ENCODE data around the gene C1orf185. TPM values are rescaled to one million over a fixed set of nuclear protein-coding genes. Genes with fewer than 3 reads are reported as not detected.

Gene C1orf185
- total RNA-seq, 1 experiment from 2014 or later = not detected

Other genes with a start within 250 kb of the C1orf185 start
- gene FAF1, start 142.0 kb upstream of the C1orf185 start, total RNA-seq (2014; rRNA removed; shearing (Covaris generic)) = 98.8 and 99.1 TPM in 2 replicates
- 65.5 and 89.0 TPM in 2 replicates for gene CDKN2C, start 132.0 kb upstream of the C1orf185 start, total RNA-seq (2014; rRNA removed; shearing (Covaris generic))
- 104 and 110 TPM in 2 replicates for gene RNF11, start 134.0 kb downstream of the C1orf185 start, total RNA-seq (2014; rRNA removed; shearing (Covaris generic))
- gene TTC39A, start 228.3 kb downstream of the C1orf185 start, total RNA-seq (2014; rRNA removed; shearing (Covaris generic)) = 5.8 and 7.5 TPM in 2 replicates